Liver (tissue), 9 donors: ENCODE data around the gene USP43. TPM values are rescaled to one million over a fixed set of nuclear protein-coding genes. Genes with fewer than 3 reads are reported as not detected.

Experiments used
- DNase-seq: peaks from one replicate; pipeline ENCODE4 v3.0.0-alpha.2; 2017; ENCODE audit warnings: low spot score
- H3K27ac ChIP-seq, 2 donors: one replicate each; pipeline ENCODE4 v1.7.0; 2013; ENCODE audit warnings: inconsistent platforms in 2 of 2, low read length in 2 of 2, control low read depth in 1 of 2, low read depth in 1 of 2, mild to moderate bottlenecking in 1 of 2
- H3K27me3 ChIP-seq, 4 donors: one replicate each; pipeline versions ENCODE4 v1.6.1 to v1.7.0; 2013; ENCODE audit warnings: low read length in 3 of 4, inconsistent platforms in 1 of 4, mild to moderate bottlenecking in 1 of 4, moderate library complexity in 1 of 4; ENCODE audit not compliant: control insufficient read depth in 4 of 4, insufficient read depth in 4 of 4
- H3K36me3 ChIP-seq, 4 donors: one replicate each; pipeline versions ENCODE4 v1.6.1 to v1.7.0; 2013; ENCODE audit warnings: low read length in 3 of 4, mild to moderate bottlenecking in 3 of 4, low read depth in 1 of 4, moderate library complexity in 1 of 4; ENCODE audit not compliant: control insufficient read depth in 4 of 4, insufficient read depth in 3 of 4
- H3K4me1 ChIP-seq, 4 donors: one replicate each; pipeline versions ENCODE4 v1.6.1 to v1.7.0; 2013; ENCODE audit warnings: low read length in 3 of 4, mild to moderate bottlenecking in 3 of 4, moderate library complexity in 1 of 4; ENCODE audit not compliant: control insufficient read depth in 4 of 4, insufficient read depth in 4 of 4
- H3K4me3 ChIP-seq, 3 donors: one replicate each; pipeline versions ENCODE4 v1.6.1 to v1.7.0; 2013; ENCODE audit warnings: low read length in 3 of 3, control low read depth in 1 of 3, low read depth in 1 of 3, mild to moderate bottlenecking in 1 of 3
- H3K9ac ChIP-seq, 2 donors: one replicate each; pipeline ENCODE4 v1.7.0; 2013; ENCODE audit warnings: low read length in 2 of 2, mild to moderate bottlenecking in 2 of 2, moderate library complexity in 2 of 2, control low read depth in 1 of 2, low read depth in 1 of 2
- H3K9me3 ChIP-seq, 4 donors: one replicate each; pipeline versions ENCODE4 v1.6.1 to v1.7.0; 2013; ENCODE audit warnings: low read length in 3 of 4; ENCODE audit not compliant: control insufficient read depth in 4 of 4
- ATF3 ChIP-seq: IDR thresholded peaks from 2 replicates; pipeline ENCODE4 v1.6.1; 2016; ENCODE audit warnings: antibody characterized with exemption
- CTCF ChIP-seq: fragments of 150-350 bp; IDR thresholded peaks from 2 replicates; pipeline ENCODE4 v1.5.1; 2017; ENCODE audit warnings: improper control_type of control experiment, low read depth, low read length; ENCODE audit not compliant: missing input control
- EGR1 ChIP-seq, 2 donors: IDR thresholded peaks; 2 replicates each; pipeline ENCODE4 v1.6.1; 2016 to 2018; ENCODE audit warnings: antibody characterized with exemption in 2 of 2, low read depth in 2 of 2
- FOXA1 ChIP-seq: IDR thresholded peaks from 2 replicates; pipeline ENCODE4 v1.6.1; 2016; ENCODE audit warnings: antibody characterized with exemption
- FOXA2 ChIP-seq: IDR thresholded peaks from 2 replicates; pipeline ENCODE4 v1.6.1; 2016; ENCODE audit warnings: antibody characterized with exemption
- HNF4A ChIP-seq, 2 donors: conservative IDR thresholded peaks; 2 replicates each; pipeline ENCODE4 v1.6.1; 2016; ENCODE audit warnings: antibody characterized with exemption in 2 of 2, mild to moderate bottlenecking in 2 of 2
- HNF4G ChIP-seq: IDR thresholded peaks from 2 replicates; pipeline ENCODE4 v1.6.1; 2016; ENCODE audit warnings: antibody characterized with exemption
- JUND ChIP-seq, 2 donors: IDR thresholded peaks; 2 replicates each; pipeline ENCODE4 v1.6.1; 2016; ENCODE audit warnings: antibody characterized with exemption in 2 of 2
- MAX ChIP-seq: IDR thresholded peaks from 2 replicates; pipeline ENCODE4 v1.6.1; 2016; ENCODE audit warnings: antibody characterized with exemption
- NR2F2 ChIP-seq: IDR thresholded peaks from 2 replicates; pipeline ENCODE4 v1.6.1; 2016; ENCODE audit warnings: antibody characterized with exemption
- RAD21 ChIP-seq, 2 donors: IDR thresholded peaks; 2 replicates each; pipeline ENCODE4 v1.6.1; 2016; ENCODE audit warnings: antibody characterized with exemption in 2 of 2, mild to moderate bottlenecking in 2 of 2
- REST ChIP-seq: IDR thresholded peaks from 2 replicates; pipeline ENCODE4 v1.6.1; 2016; ENCODE audit warnings: antibody characterized with exemption, mild to moderate bottlenecking
- RXRA ChIP-seq, 2 donors: IDR thresholded peaks; 2 replicates each; pipeline ENCODE4 v1.6.1; 2017 to 2018; ENCODE audit warnings: antibody characterized with exemption in 2 of 2, mild to moderate bottlenecking in 1 of 2
- SP1 ChIP-seq: IDR thresholded peaks from 2 replicates; pipeline ENCODE4 v1.6.1; 2018; ENCODE audit warnings: antibody characterized with exemption, mild to moderate bottlenecking
- TAF1 ChIP-seq: conservative IDR thresholded peaks from 2 replicates; pipeline ENCODE4 v1.6.1; 2016; ENCODE audit warnings: antibody characterized with exemption, mild to moderate bottlenecking
- YY1 ChIP-seq: IDR thresholded peaks from 2 replicates; pipeline ENCODE4 v1.6.1; 2016; ENCODE audit warnings: antibody characterized with exemption, mild to moderate bottlenecking
- WGBS: extraction: QIAGEN DNeasy Blood & Tissue Kit; methylation state at CpG from one replicate; pipeline ENCODE4 v1.1.7; 2013; 5-methylcytosine and 5-hydroxymethylcytosine counted together
- polyA plus RNA-seq, 2 donors: library from polyadenylated mRNA; stranded (reverse) in 1 of 2; unstranded in 1 of 2; fragments of 200-250 nt in 1 of 2; fragments of >200 nt in 1 of 2; fragmentation: Nextera tagmentation in 1 of 2; extraction: Ambion mirVana in 1 of 2; gene quantifications; one replicate each; pipeline versions ENCODE4 v1.2.1 to v1.2.3, GENCODE V29; 2013 to 2015
- total RNA-seq, 2 donors: library from RNA; depleted of rRNA; stranded (reverse); fragments of >200 nt; gene quantifications; one replicate each; pipeline ENCODE4 v1.2.3, GENCODE V29; 2014
- TF ChIP-seq, protein P1 (sequence below): IDR thresholded peaks from 2 replicates; pipeline ENCODE4 v1.6.1; 2016; ENCODE audit warnings: antibody characterized with exemption
- donor health status: healthy.
- donor health status: healthy.
- donor health status: healthy.
- donor health status: healthy.
- donor health status: healthy.

Gene USP43
- total and polyA plus RNA-seq, 4 donors, result 0.42 to 7.4 (median 0.94) TPM

GRCh38 chr17:9765322-9765721 is 120.0 kb downstream of the USP43 start:
- 88% methylated on average over 1 of the region's 1 CpG for WGBS

GRCh38 chr17:9766970-9767369 is 121.7 kb downstream of the USP43 start:
- 76% methylated on average over 5 of the region's 5 CpGs for WGBS
- TF ChIP-seq RXRA (IDR thresholded peaks at IDR 0.05) (no peak), HNF4A (conservative IDR thresholded peaks at IDR 0.05) (no peak), ATF3 (no peak), MAX (no peak), NR2F2 (no peak), RAD21 (IDR thresholded peaks at IDR 0.05) (no peak), YY1 (no peak), HNF4G (no peak), EGR1 (IDR thresholded peaks at IDR 0.05; ENCODE audit: low read depth in 2 of 2) (no peak), TAF1 (no peak), FOXA1 (no peak), CTCF (no peak), REST (no peak), SP1 (no peak), FOXA2 (no peak)
- TF ChIP-seq, protein P1, sequence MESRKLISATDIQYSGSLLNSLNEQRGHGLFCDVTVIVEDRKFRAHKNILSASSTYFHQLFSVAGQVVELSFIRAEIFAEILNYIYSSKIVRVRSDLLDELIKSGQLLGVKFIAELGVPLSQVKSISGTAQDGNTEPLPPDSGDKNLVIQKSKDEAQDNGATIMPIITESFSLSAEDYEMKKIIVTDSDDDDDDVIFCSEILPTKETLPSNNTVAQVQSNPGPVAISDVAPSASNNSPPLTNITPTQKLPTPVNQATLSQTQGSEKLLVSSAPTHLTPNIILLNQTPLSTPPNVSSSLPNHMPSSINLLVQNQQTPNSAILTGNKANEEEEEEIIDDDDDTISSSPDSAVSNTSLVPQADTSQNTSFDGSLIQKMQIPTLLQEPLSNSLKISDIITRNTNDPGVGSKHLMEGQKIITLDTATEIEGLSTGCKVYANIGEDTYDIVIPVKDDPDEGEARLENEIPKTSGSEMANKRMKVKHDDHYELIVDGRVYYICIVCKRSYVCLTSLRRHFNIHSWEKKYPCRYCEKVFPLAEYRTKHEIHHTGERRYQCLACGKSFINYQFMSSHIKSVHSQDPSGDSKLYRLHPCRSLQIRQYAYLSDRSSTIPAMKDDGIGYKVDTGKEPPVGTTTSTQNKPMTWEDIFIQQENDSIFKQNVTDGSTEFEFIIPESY, result no peak

More at GRCh38 chr17:9765322-9765721, 120.0 kb downstream of the USP43 start:
- no peaks in the 10 kb centered on the region for H3K9me3 ChIP-seq
- no peaks in the 10 kb centered on the region for H3K27me3 ChIP-seq
- no peak for DNase-seq
- no peaks in the 10 kb centered on the region for H3K4me1 ChIP-seq
- TF ChIP-seq CTCF (no peak), FOXA1 (no peak), JUND (IDR thresholded peaks at IDR 0.05) (no peak), HNF4G (no peak), NR2F2 (no peak)
- TF ChIP-seq, protein P1, result no peak
- no peak overlapping the region for H3K9ac ChIP-seq
- H3K36me3 ChIP-seq, result no peaks in the 10 kb centered on the region
- no peak overlapping the region for H3K27ac ChIP-seq
- H3K4me3 ChIP-seq, result no peak overlapping the region

More at GRCh38 chr17:9766970-9767369, 121.7 kb downstream of the USP43 start:
- no peaks in the 10 kb centered on the region for H3K9me3 ChIP-seq
- no peak for DNase-seq
- H3K9ac ChIP-seq, result no peak overlapping the region
- H3K36me3 ChIP-seq, result no peaks in the 10 kb centered on the region
- no peaks in the 10 kb centered on the region for H3K4me1 ChIP-seq
- H3K27me3 ChIP-seq, result no peaks in the 10 kb centered on the region
- no peak overlapping the region for H3K27ac ChIP-seq
- H3K4me3 ChIP-seq, result no peak overlapping the region
